ENCODE measurements around the gene DENND2C. TPM values are rescaled to one million over a fixed set of nuclear protein-coding genes. Genes with fewer than 3 reads are reported as not detected.

Gene DENND2C
- total and polyA plus RNA-seq, 2 experiments from 2014 or later: 1.1 to 1.8 TPM

GRCh38 chr1:114610546-114611245 is 59.2 kb downstream of the DENND2C start:
- no peaks in the 10 kb centered on the region for H3K27me3 ChIP-seq
- no peaks in the 10 kb centered on the region for H3K36me3 ChIP-seq
- H3K4me3 ChIP-seq: no peak overlapping the region
- no peak overlapping the region for H3K27ac ChIP-seq
- peak in 1 of 2 donors; percentile 57 for DNase-seq (ENCODE audit: low read depth in 1 of 2, low spot score in 1 of 2)
- TF ChIP-seq CTCF (IDR thresholded peaks at IDR 0.05; ENCODE audit: low read depth, low read length): no peak
- H3K9me3 ChIP-seq (ENCODE audit: low read depth): no peaks in the 10 kb centered on the region
- no peaks in the 10 kb centered on the region for H3K4me1 ChIP-seq (ENCODE audit: low read depth)

DNA sequence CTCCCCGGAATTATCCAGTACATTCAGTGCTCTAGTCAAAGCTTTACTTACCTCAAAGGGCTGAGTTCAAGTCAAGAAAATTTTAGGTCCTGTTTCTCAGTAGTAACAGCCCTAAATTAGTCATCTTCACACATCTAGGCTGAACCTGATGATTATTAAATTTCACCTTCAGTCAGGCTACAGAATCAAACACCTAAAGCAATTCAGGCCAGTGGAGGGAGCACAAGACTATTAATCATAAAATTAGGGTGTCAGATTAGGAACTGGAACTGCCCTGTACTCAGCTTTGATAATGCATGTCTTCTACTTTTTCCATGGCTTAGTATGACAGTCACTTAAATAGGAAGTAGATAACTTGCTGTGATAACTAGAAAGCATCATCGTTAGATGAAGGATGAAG is 60.0 kb downstream of the DENND2C start:
- TF ChIP-seq CTCF (IDR thresholded peaks at IDR 0.05; ENCODE audit: low read depth, low read length): no peak
- H3K27me3 ChIP-seq: no peaks in the 10 kb centered on the region
- no peak overlapping the region for H3K27ac ChIP-seq
- no peaks in the 10 kb centered on the region for H3K9me3 ChIP-seq (ENCODE audit: low read depth)
- H3K4me1 ChIP-seq (ENCODE audit: low read depth): no peaks in the 10 kb centered on the region
- DNase-seq (ENCODE audit: low read depth in 1 of 2, low spot score in 1 of 2): no peak
- no peak overlapping the region for H3K4me3 ChIP-seq
- no peaks in the 10 kb centered on the region for H3K36me3 ChIP-seq

DNA sequence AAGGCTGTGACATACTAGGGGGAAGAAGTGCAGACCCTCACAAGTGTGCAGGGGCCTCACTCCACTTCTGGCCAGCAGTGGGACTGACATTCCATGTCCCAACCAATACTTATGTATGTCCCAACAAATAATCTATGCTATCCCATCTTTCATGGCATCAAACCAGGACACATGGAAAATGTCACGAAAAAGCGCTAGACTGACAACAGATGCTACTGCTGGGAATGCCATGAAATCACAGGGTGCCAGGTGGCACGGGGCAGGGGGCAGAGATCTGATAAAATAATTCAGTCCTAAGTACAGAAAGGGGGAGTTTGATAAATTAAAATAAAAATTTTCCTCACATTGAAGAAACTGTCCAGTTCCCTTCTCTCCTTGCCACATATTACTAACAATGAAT is 60.8 kb downstream of the DENND2C start:
- Histone ChIP-seq H3K4me3 (no peak overlapping the region), H3K9me3 (ENCODE audit: low read depth) (no peaks in the 10 kb centered on the region), H3K27me3 (no peaks in the 10 kb centered on the region), H3K27ac (no peak overlapping the region), H3K36me3 (no peaks in the 10 kb centered on the region), H3K4me1 (ENCODE audit: low read depth) (no peaks in the 10 kb centered on the region)
- no peak for TF ChIP-seq CTCF (IDR thresholded peaks at IDR 0.05; ENCODE audit: low read depth, low read length)
- no peak for DNase-seq (ENCODE audit: low read depth in 1 of 2, low spot score in 1 of 2)

GRCh38 chr1:114607223-114607622 is 62.6 kb downstream of the DENND2C start:
- H3K4me1 ChIP-seq (ENCODE audit: low read depth): no peaks in the 10 kb centered on the region
- H3K27me3 ChIP-seq: no peaks in the 10 kb centered on the region
- DNase-seq (ENCODE audit: low read depth in 1 of 2, low spot score in 1 of 2): peak in 1 of 2 donors; percentile 2
- H3K36me3 ChIP-seq: no peaks in the 10 kb centered on the region
- H3K9me3 ChIP-seq (ENCODE audit: low read depth): no peaks in the 10 kb centered on the region
- H3K27ac ChIP-seq: no peak overlapping the region
- no peak for TF ChIP-seq CTCF (IDR thresholded peaks at IDR 0.05; ENCODE audit: low read depth, low read length)
- H3K4me3 ChIP-seq: no peak overlapping the region

GRCh38 chr1:114597949-114598348 is 71.9 kb downstream of the DENND2C start:
- Histone ChIP-seq H3K36me3 (no peaks in the 10 kb centered on the region), H3K4me3 (no peak overlapping the region), H3K27ac (no peak overlapping the region), H3K9me3 (ENCODE audit: low read depth) (no peaks in the 10 kb centered on the region), H3K4me1 (ENCODE audit: low read depth) (no peaks in the 10 kb centered on the region), H3K27me3 (no peaks in the 10 kb centered on the region)
- TF ChIP-seq CTCF (IDR thresholded peaks at IDR 0.05; ENCODE audit: low read depth, low read length): no peak
- no peak for DNase-seq (ENCODE audit: low read depth in 1 of 2, low spot score in 1 of 2)

Measured in cardiac muscle cell (in vitro differentiated cells and primary cell).